Embryonic facial prominence (tissue), 1 donor: ENCODE results near the gene CCL21.
"Not testable (repeated sequence)": the region's sequence is repeated elsewhere in the genome, so short reads cannot be mapped to it uniquely, and the experiment has no call there.

ENCODE experiments used
- DNase-seq: peaks from one replicate; pipeline ENCODE4 v3.0.0-alpha.2; 2016; ENCODE audit errors: extremely low spot score

CCL21 gene, protein sequence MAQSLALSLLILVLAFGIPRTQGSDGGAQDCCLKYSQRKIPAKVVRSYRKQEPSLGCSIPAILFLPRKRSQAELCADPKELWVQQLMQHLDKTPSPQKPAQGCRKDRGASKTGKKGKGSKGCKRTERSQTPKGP

DNA sequence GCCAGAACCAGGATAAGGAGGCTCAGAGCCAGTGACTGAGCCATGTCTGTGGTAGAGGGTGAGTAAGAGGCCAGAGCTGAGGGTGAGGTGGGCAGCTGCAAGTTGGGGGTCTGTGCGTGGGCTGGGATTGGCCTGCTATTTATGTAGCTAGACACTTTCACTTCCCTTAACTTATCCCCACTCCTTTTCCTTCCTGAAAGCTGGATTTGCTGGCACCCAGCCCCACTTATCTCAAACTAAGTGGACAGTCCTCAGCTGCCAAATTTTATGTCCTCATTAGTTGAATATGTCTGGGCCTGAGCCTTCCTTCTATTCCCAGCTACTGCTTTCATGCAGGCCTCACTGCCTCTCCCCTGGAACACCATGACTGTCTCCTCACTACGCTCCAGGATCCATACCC lies at the start of gene CCL21:
CCL21 (minus strand) TSS at position 114 of the 400 bp plus-strand sequence; CDS start at position 44, 70 bp downstream.
- DNase-seq, result no peak

DNA sequence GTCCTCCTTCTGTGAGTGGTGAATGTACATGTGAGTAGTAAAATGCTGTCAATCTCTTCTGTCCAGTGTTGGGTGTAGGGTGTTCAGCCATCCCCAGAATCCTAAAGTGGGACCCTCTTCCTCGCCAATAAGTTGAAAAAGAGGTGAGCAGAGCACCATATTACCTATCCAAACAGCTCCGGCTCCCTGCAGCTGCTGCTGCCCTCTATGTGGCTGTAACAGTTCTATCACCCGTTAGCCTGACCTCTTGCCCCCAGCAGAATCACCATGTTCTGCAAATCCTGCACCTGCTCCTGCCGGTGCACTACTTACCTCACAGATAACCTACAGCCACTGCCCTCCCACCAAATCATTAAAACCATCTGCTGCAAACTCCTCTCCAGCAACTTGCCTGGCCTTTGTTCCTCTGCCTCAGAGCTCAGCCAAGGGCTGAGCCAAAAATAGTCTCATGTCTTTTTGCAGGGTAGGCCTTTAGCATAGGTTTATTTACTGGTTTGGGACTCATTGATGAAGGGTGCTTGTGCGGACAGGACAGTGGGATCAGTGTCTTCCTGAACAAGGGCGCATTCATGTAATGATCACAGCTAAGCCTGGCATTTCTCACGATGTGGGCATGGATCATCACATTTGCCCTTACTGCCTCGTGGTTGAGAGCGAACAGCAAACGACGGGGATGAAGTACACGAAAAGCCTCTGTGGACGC lies 49.6 kb upstream of the CCL21 start:
- no peak for DNase-seq

DNA sequence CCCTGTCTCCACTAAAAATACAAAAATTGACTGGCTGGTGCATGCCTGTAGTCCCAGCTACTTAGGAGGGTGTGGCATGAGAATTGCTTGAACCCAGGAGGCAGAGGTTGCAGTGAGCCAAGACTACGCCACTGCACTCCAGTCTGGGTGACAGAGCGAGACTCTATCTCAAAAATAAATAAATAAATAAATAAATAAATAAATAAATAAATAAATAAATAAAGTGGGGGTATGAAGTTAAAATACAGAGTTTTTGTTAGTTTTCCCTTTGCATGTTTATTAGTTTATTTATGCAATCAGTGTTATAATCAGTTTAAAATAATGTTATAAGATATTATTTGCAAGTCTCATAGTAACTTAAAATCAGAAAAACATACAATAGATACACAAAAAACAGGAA lies 40.4 kb upstream of the CCL21 start:
- DNase-seq, result not testable (repeated sequence)

DNA sequence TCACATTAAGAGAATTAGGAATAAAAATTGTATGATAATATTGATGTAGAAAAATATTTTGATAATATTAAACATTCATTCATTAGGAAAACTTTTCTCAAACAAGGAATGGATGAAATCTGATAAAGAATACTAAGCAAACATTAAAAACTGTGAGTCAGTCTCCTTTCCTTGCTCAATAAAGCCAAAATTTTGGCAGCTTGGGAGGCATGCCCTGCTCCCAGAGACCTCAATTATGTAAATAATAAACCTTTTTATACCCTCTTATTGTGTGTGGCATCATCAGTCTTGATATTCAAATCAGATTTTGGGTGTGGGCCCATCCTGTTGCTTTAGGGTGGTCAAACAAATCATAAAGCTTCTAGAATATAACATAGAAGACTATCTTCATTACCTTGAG lies 36.6 kb upstream of the CCL21 start:
- DNase-seq, result no peak

DNA sequence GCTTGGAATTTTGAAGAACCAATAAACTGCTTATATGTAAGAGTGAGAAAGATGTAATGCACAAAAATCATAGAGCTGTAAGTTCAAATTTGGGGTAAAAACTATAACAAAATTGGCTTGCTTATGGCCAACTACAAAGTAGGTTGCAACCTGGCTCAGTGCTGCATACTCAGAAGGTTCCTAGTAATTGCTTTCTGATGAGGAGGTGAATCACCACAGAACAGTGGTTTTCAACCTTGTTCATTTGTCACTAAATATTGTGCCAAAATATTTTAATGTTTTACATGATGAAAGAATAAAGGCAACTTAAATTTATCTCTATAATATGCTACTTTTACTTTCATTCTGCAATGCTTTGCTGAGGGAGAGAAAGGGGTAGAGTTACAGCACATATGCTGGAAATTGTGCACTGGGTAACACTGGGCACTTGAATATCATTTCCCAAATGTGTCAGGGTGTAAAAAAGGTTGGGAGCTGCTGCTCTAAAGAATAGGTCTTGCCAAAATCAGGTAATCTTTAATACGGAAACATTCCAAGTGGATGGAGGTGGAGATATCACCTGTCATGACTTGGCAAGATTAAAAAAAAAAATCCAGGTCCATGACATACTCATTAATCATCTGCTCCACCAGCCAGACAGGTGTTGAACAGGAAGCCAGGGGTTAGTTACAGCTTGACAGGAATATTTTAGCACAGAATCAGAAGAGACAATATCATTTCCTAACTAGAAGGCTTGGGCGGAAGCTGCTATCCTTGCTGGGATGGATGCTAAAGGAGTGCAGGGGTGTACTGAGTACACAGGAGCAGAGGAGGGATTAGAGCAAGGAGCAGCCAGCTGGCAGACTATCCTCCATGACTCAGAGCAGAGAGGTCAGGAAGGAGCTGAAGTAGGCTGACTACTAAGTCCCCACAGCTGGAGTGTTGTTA lies 34.6 kb upstream of the CCL21 start:
- DNase-seq, result no peak

DNA sequence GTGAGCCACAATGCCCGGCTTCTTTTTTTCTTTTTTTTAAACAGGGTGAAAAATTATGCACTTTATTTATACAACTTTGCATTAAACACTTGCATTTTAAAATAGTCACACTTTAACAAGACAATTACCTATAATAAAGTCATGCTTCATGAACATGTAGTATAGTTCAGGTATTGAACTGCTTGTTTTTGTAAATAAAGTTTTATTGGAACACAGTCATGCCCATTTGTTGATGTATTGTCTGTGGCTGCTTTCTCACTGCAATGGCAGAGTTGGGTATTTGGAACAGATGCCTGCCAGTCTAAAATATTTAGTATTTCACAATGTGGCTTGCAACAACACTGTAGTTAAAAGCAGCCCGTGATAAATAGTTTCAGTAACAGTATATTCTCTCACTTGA lies 32.8 kb upstream of the CCL21 start:
- DNase-seq, result no peak

DNA sequence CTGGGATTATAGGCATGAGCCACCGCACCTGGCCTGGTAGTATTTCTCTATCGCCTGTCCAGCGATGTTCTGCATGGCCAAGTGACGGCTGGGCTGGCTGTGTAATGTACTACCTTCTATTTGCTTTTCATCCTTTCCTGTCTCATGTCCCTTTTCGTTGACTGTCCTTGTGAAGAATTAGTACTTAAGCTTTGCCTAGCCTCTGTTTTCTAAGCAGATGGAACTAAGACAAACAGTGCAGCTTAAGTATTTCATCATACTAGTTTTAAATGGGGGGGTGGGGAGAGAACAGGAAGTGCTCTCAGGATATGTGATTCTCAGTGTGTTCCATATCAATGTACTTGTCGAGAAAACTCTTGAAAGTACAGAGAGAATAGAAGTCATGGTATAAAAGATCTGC lies 31.7 kb upstream of the CCL21 start:
- DNase-seq, result no peak

DNA sequence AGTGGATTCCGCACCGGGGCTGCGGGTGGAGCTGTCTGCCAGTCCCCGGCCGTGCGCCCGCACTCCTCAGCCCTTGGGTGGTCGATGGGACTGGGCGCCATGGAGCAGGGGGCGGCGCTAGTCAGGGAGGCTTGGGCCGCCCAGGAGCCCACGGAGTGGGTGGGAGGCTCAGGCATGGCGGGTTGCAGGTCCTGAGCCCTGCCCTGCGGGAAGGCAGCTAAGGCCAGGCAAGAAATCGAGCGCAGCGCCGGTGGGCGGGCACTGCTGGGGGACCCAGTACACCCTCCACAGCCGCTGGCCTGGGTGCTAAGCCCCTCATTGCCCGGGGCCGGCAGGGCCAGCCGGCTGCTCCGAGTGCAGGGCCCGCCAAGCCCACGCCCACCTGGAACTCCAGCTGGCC lies 30.2 kb upstream of the CCL21 start:
- not testable (repeated sequence) for DNase-seq

DNA sequence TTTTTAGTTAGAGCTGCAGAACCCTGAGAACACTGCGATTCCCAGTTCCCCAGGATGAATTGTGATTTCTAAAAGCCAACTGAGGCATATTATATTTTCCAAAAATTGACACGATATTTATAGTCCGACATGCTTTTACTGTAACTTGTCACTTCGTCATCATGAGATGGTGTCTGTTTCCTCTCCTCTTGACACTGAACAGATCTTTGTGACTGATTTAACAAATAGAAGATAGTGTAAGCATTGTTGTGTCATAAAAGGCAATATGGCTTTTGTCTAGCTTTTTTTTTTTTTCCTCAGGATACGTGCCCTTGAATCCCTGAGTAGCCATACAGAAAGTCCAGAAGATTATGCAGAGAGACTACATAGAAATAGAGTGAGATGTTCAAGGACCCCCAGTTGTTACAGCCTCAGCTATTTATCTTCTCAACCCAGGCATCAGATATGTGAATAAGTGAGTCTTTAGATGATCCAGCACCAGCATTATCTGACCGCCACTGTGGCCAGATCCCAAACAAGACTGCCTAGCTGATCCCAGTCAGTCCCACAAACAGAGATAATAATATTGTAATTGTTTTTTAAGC lies 27.8 kb upstream of the CCL21 start:
- DNase-seq, result no peak

DNA sequence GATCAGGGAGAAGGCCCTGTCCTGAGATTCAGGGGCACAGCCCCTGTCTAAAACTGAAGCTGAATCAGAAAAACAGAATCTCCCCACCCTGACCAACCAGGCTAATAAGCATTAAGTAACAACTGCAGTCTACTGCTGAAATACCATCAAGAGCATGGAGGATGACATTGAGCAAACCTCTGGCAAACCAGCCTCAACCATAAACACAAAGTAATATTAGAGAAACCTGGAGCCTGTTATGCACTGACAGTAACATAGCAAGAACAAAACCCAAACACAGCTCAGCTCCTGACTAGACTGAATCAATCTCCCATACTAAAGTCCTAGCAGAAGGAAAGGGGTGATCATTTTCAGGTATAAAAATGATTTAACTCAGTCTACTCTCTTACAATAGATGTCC lies 24.8 kb upstream of the CCL21 start:
- DNase-seq, result no peak

DNA sequence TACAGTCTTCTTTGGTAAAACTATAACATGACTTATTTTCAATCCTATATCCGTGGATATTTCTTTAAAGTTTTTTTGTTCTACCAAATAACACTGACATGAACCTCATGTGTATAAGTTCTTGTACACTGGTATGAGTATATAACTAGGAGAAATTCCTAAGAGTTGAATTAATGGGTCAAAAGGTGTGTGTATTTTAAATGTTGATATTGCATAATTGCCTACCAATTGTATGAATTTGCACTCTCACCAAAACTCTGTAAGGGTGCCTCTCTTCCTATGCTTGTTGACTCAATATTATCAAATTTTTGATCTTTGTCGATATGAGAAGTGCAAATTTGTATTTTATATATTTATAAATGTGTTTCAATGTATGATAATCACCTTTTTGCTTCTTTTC lies 22.9 kb upstream of the CCL21 start:
- no peak for DNase-seq

DNA sequence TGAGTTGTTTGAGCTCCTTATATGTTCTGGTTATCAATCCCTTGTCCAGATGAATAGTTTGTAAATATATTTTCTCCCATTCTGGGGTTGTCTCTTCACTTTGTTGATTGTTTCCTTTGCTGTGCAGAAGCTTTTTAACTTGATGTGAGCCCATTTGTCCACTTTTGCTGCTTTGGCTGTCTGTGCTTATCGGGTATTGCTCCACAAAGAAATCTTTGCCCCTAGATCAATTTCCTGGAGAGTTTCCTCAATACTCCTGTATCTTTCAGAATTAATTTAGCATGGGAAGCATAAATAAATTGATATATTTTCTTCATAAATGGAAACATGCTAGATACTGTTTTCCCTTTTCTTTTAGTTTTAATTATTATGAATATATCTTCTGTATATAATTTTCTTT lies 22.5 kb upstream of the CCL21 start:
- DNase-seq, result no peak

DNA sequence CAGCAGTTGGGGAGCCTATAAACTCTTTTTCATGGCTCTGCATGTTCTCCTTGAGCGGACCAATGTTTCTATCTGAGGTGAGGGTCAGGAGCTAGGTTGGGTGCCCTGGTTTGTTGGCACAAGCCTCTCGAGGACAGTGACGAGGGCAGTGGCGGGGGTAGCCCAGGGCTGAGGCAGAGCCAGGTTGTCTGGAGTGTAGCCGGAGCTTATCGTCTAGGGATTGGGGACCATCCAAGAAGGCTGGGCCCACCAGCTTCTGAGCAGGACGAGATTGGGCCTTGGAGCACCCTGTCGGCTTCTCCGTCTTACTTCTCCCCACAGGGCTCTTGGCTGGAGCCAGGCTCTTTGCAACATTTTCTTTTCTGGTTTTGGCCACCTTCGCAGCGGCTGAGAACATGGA lies 13.2 kb upstream of the CCL21 start:
- no peak for DNase-seq

DNA sequence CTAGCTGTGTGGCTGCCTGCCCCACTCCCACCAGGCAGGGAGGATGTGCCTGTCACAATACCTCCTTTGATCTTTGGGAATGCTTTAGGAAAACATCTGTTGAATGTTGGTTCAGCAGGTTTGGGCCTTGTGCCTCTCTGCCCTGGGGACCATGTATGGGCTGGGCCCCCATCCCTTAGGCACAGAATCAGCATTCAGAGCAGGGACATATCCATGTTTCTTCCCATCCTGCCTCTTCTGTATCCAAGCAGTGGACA lies 9.8 kb upstream of the CCL21 start:
- not testable (repeated sequence) for DNase-seq

DNA sequence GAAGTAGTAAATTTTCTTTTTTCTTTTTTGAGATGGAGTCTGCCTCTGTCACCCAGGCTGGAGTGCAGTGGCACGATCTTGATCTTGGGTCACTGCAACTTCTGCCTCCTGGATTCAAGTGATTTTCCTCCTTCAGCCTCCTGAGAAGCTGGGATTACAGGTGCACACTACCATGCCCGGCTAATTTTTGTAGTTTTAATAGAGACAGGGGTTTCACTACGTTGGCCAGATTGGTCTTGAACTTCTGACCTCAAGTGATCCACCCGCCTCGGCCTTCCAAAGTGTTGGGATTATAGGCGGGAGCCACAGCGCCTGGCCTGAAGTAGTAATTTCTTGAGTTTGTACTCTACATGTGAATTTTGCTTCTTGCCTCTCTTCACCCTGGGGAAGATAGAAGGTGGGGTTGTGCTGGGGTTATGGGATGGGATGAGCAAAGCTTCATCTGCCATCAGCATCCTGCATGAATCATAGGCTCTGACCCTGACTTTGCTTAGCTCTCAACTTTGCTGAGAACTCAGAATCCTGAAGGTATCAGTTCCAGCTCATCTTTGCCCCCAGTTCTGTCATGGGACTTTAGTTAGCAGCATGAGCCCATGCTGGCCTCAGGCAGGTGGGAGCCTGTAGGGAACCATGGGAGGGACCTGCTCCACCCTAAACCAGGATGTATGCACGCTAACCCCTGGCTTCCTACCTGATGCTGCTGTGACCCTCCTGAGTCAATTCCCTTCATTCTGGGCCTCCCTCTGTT lies 9.3 kb upstream of the CCL21 start:
- DNase-seq, result no peak

DNA sequence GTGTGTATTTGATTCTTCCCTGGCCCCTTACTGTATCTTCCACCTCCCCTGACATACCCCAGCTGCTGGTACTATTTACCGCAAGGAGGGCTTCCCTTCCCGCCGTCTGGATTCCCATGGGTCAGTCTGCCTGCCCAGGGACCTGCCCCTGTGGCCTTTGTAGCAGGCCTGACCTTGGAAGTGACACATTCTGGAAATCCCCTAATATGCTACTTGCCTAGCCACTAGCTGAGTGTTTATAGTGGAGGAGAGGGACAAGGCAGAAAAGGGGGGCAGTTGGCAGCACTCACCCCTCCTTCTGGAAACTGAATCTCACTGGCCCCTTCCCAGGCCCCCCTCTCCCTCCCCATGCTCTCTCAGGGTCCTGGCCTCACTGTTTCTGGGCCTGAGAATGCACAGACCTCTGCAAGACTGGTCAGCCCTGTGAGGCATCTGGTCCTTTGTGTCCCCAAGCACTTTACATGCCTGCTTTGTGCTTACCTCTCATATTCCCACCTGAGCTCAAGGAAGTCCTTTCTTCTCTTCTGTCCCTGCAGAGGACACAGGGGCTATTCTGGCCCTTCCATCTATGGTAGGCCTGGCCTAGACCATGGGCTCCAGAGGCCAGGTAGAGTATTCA lies 8.2 kb upstream of the CCL21 start:
- DNase-seq, result no peak

DNA sequence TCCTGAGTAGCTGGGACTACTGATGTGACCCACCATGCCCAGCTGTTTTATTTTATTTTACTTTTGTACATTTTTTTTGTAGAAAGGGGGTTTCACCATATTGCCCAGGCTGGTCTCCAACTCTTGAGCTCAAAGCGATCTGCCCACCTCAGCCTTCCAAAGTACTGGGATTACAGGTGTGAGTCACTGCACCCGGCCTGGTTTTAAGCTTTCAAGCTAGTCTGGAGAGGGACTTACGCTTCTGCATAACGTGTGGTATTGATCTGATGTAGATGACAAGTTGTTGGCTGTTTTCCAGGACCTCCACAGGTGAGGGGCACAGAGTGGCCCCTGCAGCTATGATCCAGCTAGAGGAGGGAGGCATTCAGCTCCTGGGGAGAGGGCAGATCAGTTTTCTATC lies 6.8 kb upstream of the CCL21 start:
- no peak for DNase-seq

DNA sequence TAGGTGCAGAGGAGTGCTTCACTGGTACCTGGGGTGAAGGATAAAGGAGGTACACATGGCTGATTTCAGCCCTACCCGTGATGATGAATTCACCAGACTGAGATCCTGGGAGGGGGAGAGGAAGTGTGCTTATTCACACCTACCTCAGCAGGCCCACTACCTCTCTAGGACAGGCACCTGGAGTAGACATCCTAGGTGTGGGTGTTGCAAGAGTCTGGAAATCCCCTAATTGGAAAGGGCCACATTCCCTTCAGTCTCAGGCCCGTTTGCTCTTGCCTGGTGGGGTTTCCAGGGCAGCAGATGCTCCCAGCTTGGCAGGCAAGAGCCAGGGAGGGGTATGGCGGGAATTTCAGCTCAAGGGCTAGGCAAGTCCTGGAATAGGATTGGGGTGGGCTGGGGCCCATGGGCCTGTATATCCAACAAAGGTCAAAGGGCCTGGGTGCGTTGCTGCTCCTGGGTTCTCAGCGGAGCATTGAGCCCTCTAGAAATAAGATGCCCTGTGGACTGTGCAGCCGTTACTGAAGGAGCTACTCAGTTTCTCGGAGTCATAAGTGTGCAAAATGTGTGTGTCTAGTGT lies 5.8 kb upstream of the CCL21 start:
- no peak for DNase-seq

DNA sequence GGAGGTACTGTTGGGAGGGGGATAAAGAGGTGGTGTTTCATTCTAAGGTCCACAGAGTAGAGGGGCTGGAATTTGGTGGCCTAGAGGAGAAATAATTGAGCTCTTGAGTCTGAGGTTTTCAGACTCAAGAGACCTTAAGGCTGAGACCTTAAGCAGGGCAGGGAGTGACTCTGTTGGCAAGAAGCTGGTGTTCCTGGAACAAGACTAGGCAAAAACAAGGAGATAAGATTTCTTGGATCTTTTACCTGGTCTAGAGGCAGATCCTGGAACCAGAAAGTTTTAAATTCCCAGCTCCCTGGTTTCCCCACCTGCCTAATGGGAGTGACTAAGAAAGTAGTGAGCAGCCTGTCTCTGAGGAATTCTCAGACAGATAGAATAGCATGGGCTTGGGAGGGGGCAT lies 4.1 kb upstream of the CCL21 start:
- DNase-seq, result no peak

DNA sequence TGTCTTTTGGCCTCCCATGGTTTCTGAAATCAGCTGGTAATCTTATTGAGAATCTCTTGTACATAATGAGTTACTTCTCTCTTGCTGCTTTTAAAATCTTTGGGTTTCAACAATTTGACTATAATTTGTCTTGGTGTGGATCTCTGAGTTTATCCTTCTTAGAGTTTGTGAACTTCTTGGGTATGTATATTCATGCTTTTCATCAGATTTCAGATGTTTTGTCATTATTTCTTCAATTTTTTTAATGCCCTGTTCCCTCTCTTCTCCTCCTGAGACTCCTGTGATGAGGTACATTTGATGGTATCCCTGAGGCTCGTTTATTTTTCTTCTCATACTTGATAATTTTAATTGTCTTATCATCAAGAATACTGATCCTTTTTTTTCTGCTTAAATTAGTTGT lies 2.2 kb upstream of the CCL21 start:
- DNase-seq, result no peak
